ENCODE results near the gene ATP6V1D.
A peak's percentile ranks its signal among the peaks of the same experiment; 100 is the strongest.

The ATP6V1D gene

DNA sequence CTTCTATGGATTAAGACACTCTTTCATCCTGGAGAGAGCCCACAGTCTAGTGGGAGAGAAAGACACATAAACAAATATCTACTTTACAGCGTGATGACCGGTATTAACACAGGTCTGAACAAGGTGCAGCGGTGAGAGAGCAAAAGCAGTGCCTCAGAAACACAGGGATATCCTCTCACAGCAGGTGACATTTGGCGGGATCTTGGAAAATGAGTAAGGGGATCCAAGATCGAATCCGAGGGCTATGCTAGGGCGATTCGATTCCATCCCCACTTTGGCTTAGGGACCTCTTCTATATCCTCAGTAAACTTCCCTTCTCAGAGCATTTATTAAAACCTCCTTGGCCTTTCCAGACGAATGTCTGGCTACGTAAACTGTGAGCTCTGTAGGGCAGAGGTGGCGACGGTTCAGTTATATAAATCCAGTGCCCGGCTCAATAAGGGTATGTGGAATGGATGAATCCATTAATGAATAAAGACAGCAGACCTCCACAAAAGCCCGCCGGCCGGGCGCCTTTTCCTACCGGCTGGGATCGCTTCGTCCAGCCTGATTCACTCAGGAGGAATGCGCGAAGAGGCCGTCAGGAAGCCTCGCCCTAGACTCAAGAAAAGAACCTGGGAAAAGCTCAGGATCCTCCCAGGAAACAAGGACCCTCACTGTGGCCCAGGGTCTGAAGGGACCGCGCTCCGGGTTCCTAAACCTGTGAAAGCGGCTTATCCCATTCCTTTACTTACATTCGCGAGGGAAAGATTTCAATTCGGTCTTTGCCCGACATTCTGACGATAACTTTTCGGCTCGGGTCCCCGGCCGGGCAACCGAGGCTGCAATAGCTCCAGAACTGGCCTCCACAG is 455 bp downstream of the ATP6V1D start:
- Histone ChIP-seq H3K18ac (ENCODE audit: low read depth in 1 of 2, low read length in 2 of 2) (peak overlapping the region; percentile 52 to 64), H3K9ac (ENCODE audit: low read length) (peak overlapping the region; percentile 95), H3K27ac (ENCODE audit: low read length, poor library complexity, severe bottlenecking) (peak overlapping the region; percentile 98), H3K9me3 (ENCODE audit: control insufficient read depth, low read length) (no peaks in the 10 kb centered on the region), H4K8ac (ENCODE audit: low read length) (peak overlapping the region; percentile 72), H3K4me1 (ENCODE audit: control insufficient read depth, insufficient read depth, low read depth, low read length) (peaks cover 8% of the 10 kb centered on the region), H3K36me3 (ENCODE audit: control insufficient read depth in 1 of 2, insufficient read depth in 2 of 2, low read depth in 1 of 2, low read length in 2 of 2) (peaks cover 0 to 10% of the 10 kb centered on the region in 2 experiments), H3K14ac (ENCODE audit: low read length in 2 of 2) (peak overlapping the region in 1 of 2 experiments; percentile 77), H2BK15ac (ENCODE audit: low read depth, poor library complexity, severe bottlenecking) (no peak overlapping the region), H3K4me2 (ENCODE audit: low read length, poor library complexity, severe bottlenecking) (peak overlapping the region; percentile 58), H3K4me3 (ENCODE audit: insufficient read depth in 1 of 2, low read depth in 1 of 2, low read length in 2 of 2) (peak overlapping the region; percentile 74 to 94), H3K4ac (ENCODE audit: low read depth in 1 of 2, low read length in 2 of 2) (peak overlapping the region; percentile 54 to 95), H3K27me3 (ENCODE audit: control insufficient read depth in 1 of 2, insufficient read depth in 1 of 2, low read length in 2 of 2) (no peaks in the 10 kb centered on the region), H3K23ac (ENCODE audit: low read length in 2 of 2) (no peak overlapping the region), H2AFZ (ENCODE audit: low read depth, low read length) (peak overlapping the region; percentile 69), H3K79me1 (replicated peaks; ENCODE audit: low read length, poor library complexity, severe bottlenecking) (peaks cover 1% of the 10 kb centered on the region), H2BK120ac (ENCODE audit: low read depth, low read length) (peak overlapping the region; percentile 71), H2BK5ac (ENCODE audit: low read depth, low read length, poor library complexity, severe bottlenecking) (peak overlapping the region; percentile 80), H4K91ac (ENCODE audit: low read length) (no peak overlapping the region), H2AK5ac (ENCODE audit: low read length, severe bottlenecking) (no peak overlapping the region), H2BK12ac (ENCODE audit: low read length in 2 of 2) (no peak overlapping the region)
- WGBS = 3% methylated on average over 38 of the region's 38 CpGs
- DNase-seq = peak; percentile 76

DNA sequence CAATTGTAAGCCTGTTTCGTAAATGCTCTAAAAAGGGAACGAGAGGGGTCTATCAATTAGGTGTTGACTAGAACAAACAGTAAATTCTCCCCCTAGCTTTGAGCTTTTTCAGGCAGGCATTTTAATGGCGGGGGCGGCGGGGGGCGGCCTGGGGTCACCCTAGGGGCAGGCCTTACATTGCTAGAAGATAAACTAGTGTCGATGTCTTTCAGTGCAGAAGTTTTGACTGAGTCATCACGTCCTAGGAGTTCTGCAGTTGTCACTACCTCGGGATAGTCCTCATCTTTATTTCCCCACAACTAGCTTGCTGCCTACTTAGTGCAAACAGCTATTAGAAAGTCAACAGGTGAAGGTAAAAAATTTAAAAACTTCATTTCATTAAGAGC is 1.6 kb downstream of the ATP6V1D start:
- peak; percentile 38 for DNase-seq
- Histone ChIP-seq H2BK12ac (ENCODE audit: low read length in 2 of 2) (no peak overlapping the region), H3K4me1 (ENCODE audit: control insufficient read depth, insufficient read depth, low read depth, low read length) (peaks cover 8% of the 10 kb centered on the region), H3K4me2 (ENCODE audit: low read length, poor library complexity, severe bottlenecking) (peak overlapping the region; percentile 58), H3K4ac (ENCODE audit: low read depth in 1 of 2, low read length in 2 of 2) (no peak overlapping the region), H2BK120ac (ENCODE audit: low read depth, low read length) (no peak overlapping the region), H3K4me3 (ENCODE audit: insufficient read depth in 1 of 2, low read depth in 1 of 2, low read length in 2 of 2) (peak overlapping the region in 1 of 2 experiments; percentile 94), H3K14ac (ENCODE audit: low read length in 2 of 2) (no peak overlapping the region), H3K9ac (ENCODE audit: low read length) (peak overlapping the region; percentile 95), H3K9me3 (ENCODE audit: control insufficient read depth, low read length) (no peaks in the 10 kb centered on the region), H3K27ac (ENCODE audit: low read length, poor library complexity, severe bottlenecking) (no peak overlapping the region), H4K91ac (ENCODE audit: low read length) (no peak overlapping the region), H3K27me3 (ENCODE audit: control insufficient read depth in 1 of 2, insufficient read depth in 1 of 2, low read length in 2 of 2) (no peaks in the 10 kb centered on the region), H3K79me1 (replicated peaks; ENCODE audit: low read length, poor library complexity, severe bottlenecking) (peaks cover 8% of the 10 kb centered on the region), H2AFZ (ENCODE audit: low read depth, low read length) (no peak overlapping the region), H2BK5ac (ENCODE audit: low read depth, low read length, poor library complexity, severe bottlenecking) (no peak overlapping the region), H3K23ac (ENCODE audit: low read length in 2 of 2) (no peak overlapping the region), H2AK5ac (ENCODE audit: low read length, severe bottlenecking) (no peak overlapping the region), H2BK15ac (ENCODE audit: low read depth, poor library complexity, severe bottlenecking) (no peak overlapping the region), H4K8ac (ENCODE audit: low read length) (no peak overlapping the region), H3K18ac (ENCODE audit: low read depth in 1 of 2, low read length in 2 of 2) (no peak overlapping the region), H3K36me3 (ENCODE audit: control insufficient read depth in 1 of 2, insufficient read depth in 2 of 2, low read depth in 1 of 2, low read length in 2 of 2) (peaks cover 0 to 13% of the 10 kb centered on the region in 2 experiments)
- WGBS = 87% methylated on average over 6 of the region's 9 CpGs

DNA sequence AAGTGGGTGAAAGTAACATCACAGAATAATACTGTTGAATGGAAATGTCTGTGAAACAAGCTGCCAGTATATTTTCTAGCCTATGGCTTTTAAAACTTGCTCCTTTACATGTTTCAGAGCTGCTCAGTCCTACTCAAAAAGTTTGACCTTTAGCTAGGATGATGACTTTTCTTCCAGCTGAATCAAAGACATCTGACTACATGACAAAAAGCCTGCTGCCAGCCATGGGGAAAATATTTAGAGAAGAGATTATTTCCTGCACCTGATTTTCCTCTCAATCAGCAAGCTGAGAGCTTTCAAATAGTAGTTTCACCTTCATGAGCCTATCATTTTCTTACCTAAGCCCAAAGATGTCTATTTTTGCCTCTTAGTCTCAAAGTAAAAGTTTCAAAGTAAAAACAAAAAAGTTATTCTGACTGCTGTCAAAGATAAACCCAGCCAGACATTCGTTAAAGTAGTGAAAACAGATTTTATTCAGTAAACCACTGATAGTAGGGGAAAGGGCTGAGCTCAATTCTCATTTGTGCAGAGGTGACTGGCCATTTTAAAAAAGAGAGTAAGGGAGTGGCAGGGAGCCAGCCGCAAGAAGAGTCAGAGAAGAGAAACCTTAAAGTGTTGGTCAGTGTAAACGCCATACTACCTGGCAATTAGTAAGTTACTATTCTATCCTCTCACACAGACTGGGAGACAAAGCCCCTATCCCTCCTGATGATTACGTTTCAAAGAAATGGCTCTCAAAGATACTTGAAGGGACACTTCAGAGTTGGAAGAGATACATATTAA is 2.2 kb downstream of the ATP6V1D start:
- Histone ChIP-seq H2BK120ac (ENCODE audit: low read depth, low read length) (no peak overlapping the region), H3K4ac (ENCODE audit: low read depth in 1 of 2, low read length in 2 of 2) (no peak overlapping the region), H3K18ac (ENCODE audit: low read depth in 1 of 2, low read length in 2 of 2) (no peak overlapping the region), H3K36me3 (ENCODE audit: control insufficient read depth in 1 of 2, insufficient read depth in 2 of 2, low read depth in 1 of 2, low read length in 2 of 2) (peaks cover 0 to 13% of the 10 kb centered on the region in 2 experiments), H4K91ac (ENCODE audit: low read length) (no peak overlapping the region), H2AFZ (ENCODE audit: low read depth, low read length) (no peak overlapping the region), H3K79me1 (replicated peaks; ENCODE audit: low read length, poor library complexity, severe bottlenecking) (peaks cover 8% of the 10 kb centered on the region), H2BK5ac (ENCODE audit: low read depth, low read length, poor library complexity, severe bottlenecking) (no peak overlapping the region), H2BK15ac (ENCODE audit: low read depth, poor library complexity, severe bottlenecking) (no peak overlapping the region), H3K4me3 (ENCODE audit: insufficient read depth in 1 of 2, low read depth in 1 of 2, low read length in 2 of 2) (peak overlapping the region in 1 of 2 experiments; percentile 94), H3K27me3 (ENCODE audit: control insufficient read depth in 1 of 2, insufficient read depth in 1 of 2, low read length in 2 of 2) (no peaks in the 10 kb centered on the region), H3K9me3 (ENCODE audit: control insufficient read depth, low read length) (no peaks in the 10 kb centered on the region), H3K14ac (ENCODE audit: low read length in 2 of 2) (no peak overlapping the region), H3K4me1 (ENCODE audit: control insufficient read depth, insufficient read depth, low read depth, low read length) (peaks cover 8% of the 10 kb centered on the region), H3K4me2 (ENCODE audit: low read length, poor library complexity, severe bottlenecking) (peak overlapping the region; percentile 13), H3K27ac (ENCODE audit: low read length, poor library complexity, severe bottlenecking) (no peak overlapping the region), H3K23ac (ENCODE audit: low read length in 2 of 2) (no peak overlapping the region), H2AK5ac (ENCODE audit: low read length, severe bottlenecking) (no peak overlapping the region), H4K8ac (ENCODE audit: low read length) (no peak overlapping the region), H3K9ac (ENCODE audit: low read length) (peak overlapping the region; percentile 95), H2BK12ac (ENCODE audit: low read length in 2 of 2) (no peak overlapping the region)
- 89% methylated on average over 3 of the region's 4 CpGs for WGBS
- DNase-seq = no peak

DNA sequence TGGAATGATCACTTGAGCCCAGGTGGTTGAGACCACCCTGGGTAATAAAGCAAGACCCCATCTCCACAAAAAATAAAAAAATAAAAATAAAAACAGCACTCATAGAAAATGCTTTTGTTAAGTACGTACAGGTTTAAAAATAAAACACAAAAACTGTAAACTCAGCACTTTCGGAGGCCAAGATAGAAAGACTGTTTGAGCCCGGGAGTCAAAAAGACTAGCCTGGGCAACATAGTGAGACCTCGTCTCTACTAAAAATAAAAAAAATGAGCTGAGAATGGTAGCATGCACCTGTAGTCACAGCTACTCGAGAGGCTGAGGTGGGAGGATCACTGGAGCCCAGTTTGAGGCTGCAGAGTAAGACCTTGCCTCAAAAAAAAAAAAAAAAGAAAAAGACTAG is 7.5 kb downstream of the ATP6V1D start:
- Histone ChIP-seq H3K36me3 (ENCODE audit: control insufficient read depth in 1 of 2, insufficient read depth in 2 of 2, low read depth in 1 of 2, low read length in 2 of 2) (peaks cover 20 to 63% of the 10 kb centered on the region in 2 experiments), H2AFZ (ENCODE audit: low read depth, low read length) (no peak overlapping the region), H3K79me1 (replicated peaks; ENCODE audit: low read length, poor library complexity, severe bottlenecking) (peaks cover 19% of the 10 kb centered on the region), H2BK120ac (ENCODE audit: low read depth, low read length) (no peak overlapping the region), H3K18ac (ENCODE audit: low read depth in 1 of 2, low read length in 2 of 2) (no peak overlapping the region), H3K27ac (ENCODE audit: low read length, poor library complexity, severe bottlenecking) (no peak overlapping the region), H4K8ac (ENCODE audit: low read length) (no peak overlapping the region), H2BK5ac (ENCODE audit: low read depth, low read length, poor library complexity, severe bottlenecking) (no peak overlapping the region), H3K27me3 (ENCODE audit: control insufficient read depth in 1 of 2, insufficient read depth in 1 of 2, low read length in 2 of 2) (no peaks in the 10 kb centered on the region), H3K4me2 (ENCODE audit: low read length, poor library complexity, severe bottlenecking) (no peak overlapping the region), H4K91ac (ENCODE audit: low read length) (no peak overlapping the region), H2BK15ac (ENCODE audit: low read depth, poor library complexity, severe bottlenecking) (no peak overlapping the region), H2AK5ac (ENCODE audit: low read length, severe bottlenecking) (no peak overlapping the region), H3K4ac (ENCODE audit: low read depth in 1 of 2, low read length in 2 of 2) (no peak overlapping the region), H3K23ac (ENCODE audit: low read length in 2 of 2) (no peak overlapping the region), H2BK12ac (ENCODE audit: low read length in 2 of 2) (no peak overlapping the region), H3K4me3 (ENCODE audit: insufficient read depth in 1 of 2, low read depth in 1 of 2, low read length in 2 of 2) (no peak overlapping the region), H3K14ac (ENCODE audit: low read length in 2 of 2) (no peak overlapping the region), H3K4me1 (ENCODE audit: control insufficient read depth, insufficient read depth, low read depth, low read length) (peaks cover 3% of the 10 kb centered on the region), H3K9ac (ENCODE audit: low read length) (no peak overlapping the region), H3K9me3 (ENCODE audit: control insufficient read depth, low read length) (no peaks in the 10 kb centered on the region)
- DNase-seq = no peak
- WGBS = 98% methylated on average over 5 of the region's 5 CpGs

Data from mesenchymal stem cell (in vitro differentiated cells and primary cell).